IPS-NIHi11 (cell line): ENCODE measurements around the gene DNAJC25.
"Not testable (repeated sequence)": the region's sequence is repeated elsewhere in the genome, so short reads cannot be mapped to it uniquely, and the experiment has no call there.

Experiments
- DNase-seq: peaks from one replicate; pipeline ENCODE4 v3.0.0; 2012; ENCODE audit warnings: mixed read lengths, low spot score

Gene DNAJC25

GRCh38 chr9:111663301-111663823 is 32.2 kb downstream of the DNAJC25 start:
- peak; percentile 79 for DNase-seq

DNA sequence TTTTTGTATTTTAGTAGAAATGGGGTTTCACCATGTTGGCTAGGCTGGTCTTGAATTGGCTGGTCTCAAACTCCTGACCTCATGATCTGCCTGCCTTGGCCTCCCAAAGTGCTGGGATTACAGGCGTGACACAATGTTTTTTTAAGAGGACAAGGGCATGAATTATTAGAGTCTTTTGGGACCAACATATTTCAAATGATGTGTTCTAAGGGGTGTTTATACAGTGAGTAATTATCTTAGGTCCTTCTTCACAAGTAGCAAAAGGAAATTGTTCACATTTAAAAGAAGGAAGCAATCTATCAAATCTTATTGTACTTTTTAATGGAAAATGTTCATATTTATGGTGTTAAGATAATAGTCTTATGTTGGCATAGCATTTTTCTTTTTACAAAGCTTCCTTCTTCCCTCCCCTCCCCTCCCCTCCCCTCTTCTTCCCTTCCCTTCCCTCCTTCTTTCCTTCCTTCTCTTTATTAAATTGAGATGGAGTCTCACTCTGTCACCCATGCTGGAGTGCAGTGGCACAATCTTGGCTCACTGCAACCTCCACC is 37.0 kb downstream of the DNAJC25 start:
- DNase-seq: no peak

- not testable (repeated sequence) for DNase-seq
Measured at GRCh38 chr9:111668601-111669000, 37.5 kb downstream of the DNAJC25 start.

- no peak for DNase-seq
Measured at GRCh38 chr9:111674319-111674718, 43.2 kb downstream of the DNAJC25 start.

GRCh38 chr9:111676116-111676515 is 45.0 kb downstream of the DNAJC25 start:
- no peak for DNase-seq

GRCh38 chr9:111678293-111678692 is 47.2 kb downstream of the DNAJC25 start:
- DNase-seq: no peak

GRCh38 chr9:111679199-111679598 is 48.1 kb downstream of the DNAJC25 start:
- no peak for DNase-seq

DNA sequence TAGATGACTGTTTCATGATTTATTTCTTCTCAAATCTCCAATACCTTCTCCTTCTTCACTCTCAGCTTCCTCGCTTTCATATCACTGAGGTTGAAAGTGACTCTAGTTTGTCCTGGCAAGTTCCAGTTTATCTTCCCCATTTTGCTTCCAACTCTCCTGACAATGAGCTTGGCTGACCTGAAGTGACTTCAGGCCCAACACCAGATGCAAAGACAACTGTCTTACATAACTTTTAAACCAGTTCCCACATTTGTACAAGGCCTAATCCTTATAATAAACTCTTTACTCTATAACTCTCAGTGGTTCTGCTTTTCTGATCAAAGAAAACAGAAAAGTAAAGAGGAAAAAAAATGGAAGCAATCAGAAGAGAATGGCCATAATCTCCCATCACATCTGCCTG is 52.3 kb downstream of the DNAJC25 start:
- no peak for DNase-seq

GRCh38 chr9:111691672-111692329 is 60.7 kb downstream of the DNAJC25 start:
- peak; percentile 14 for DNase-seq

DNA sequence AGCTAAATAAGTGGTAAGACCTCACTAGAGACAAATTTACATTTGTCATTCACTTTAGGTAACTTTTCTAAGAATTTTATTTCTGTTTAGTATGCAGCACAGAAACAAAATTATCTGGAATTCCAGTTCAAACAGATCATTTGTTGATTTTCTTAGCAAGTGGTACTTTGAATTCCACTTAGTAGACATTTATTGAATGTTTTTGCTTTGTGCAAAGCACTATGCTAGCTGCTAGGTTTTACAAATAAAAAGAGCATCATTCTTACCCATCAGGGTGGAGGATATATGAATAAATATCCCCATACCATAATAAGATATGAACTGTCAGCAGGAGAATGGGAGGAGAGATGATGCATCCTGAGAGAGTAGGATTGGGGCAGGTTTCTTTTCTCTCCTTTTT is 65.7 kb downstream of the DNAJC25 start:
- DNase-seq: no peak

GRCh38 chr9:111700776-111701175 is 69.6 kb downstream of the DNAJC25 start:
- no peak for DNase-seq
